GM04503 (cell line): Measurements from ENCODE around the gene ARHGEF6.
"Not testable (repeated sequence)": the region's sequence is repeated elsewhere in the genome, so short reads cannot be mapped to it uniquely, and the experiment has no call there.

Experiments used
- DNase-seq: peaks from one replicate; pipeline ENCODE4 v3.0.0-alpha.2; 2012; ENCODE audit warnings: low read depth

Gene ARHGEF6

GRCh38 chrX:136781180-136781797 is 557 bp upstream of the ARHGEF6 start:
- no peak for DNase-seq

GRCh38 chrX:136780241-136780640 is 491 bp downstream of the ARHGEF6 start:
- no peak for DNase-seq

- DNase-seq, result no peak
Measured at GRCh38 chrX:136779346-136779781, 1.4 kb downstream of the ARHGEF6 start.

GRCh38 chrX:136778916-136779315 is 1.8 kb downstream of the ARHGEF6 start:
- DNase-seq, result no peak

- DNase-seq, result no peak
Measured at GRCh38 chrX:136778020-136778419, 2.7 kb downstream of the ARHGEF6 start.

- DNase-seq, result no peak
Measured at GRCh38 chrX:136773648-136774047, 7.1 kb downstream of the ARHGEF6 start.

GRCh38 chrX:136771869-136772268 is 8.9 kb downstream of the ARHGEF6 start:
- DNase-seq, result not testable (repeated sequence)

- peak; percentile 88 for DNase-seq
Measured at GRCh38 chrX:136768469-136769084, 12.2 kb downstream of the ARHGEF6 start.

GRCh38 chrX:136767104-136767941 is 13.4 kb downstream of the ARHGEF6 start:
- no peak for DNase-seq

GRCh38 chrX:136766785-136767103 is 14.0 kb downstream of the ARHGEF6 start:
- DNase-seq, result no peak

GRCh38 chrX:136765821-136766356 is 14.8 kb downstream of the ARHGEF6 start:
- no peak for DNase-seq

GRCh38 chrX:136764206-136764605 is 16.5 kb downstream of the ARHGEF6 start:
- no peak for DNase-seq

GRCh38 chrX:136762820-136763452 is 17.8 kb downstream of the ARHGEF6 start:
- no peak for DNase-seq

GRCh38 chrX:136761421-136761820 is 19.3 kb downstream of the ARHGEF6 start:
- no peak for DNase-seq

GRCh38 chrX:136759968-136760367 is 20.8 kb downstream of the ARHGEF6 start:
- no peak for DNase-seq

GRCh38 chrX:136755411-136755810 is 25.3 kb downstream of the ARHGEF6 start:
- no peak for DNase-seq

- no peak for DNase-seq
Measured at GRCh38 chrX:136754651-136755050, 26.1 kb downstream of the ARHGEF6 start.

GRCh38 chrX:136752796-136753195 is 27.9 kb downstream of the ARHGEF6 start:
- no peak for DNase-seq

GRCh38 chrX:136752346-136752745 is 28.4 kb downstream of the ARHGEF6 start:
- DNase-seq, result no peak

GRCh38 chrX:136750364-136750763 is 30.4 kb downstream of the ARHGEF6 start:
- DNase-seq, result no peak

GRCh38 chrX:136747003-136747986 is 33.4 kb downstream of the ARHGEF6 start:
- DNase-seq, result no peak
